Peyer's patch (tissue), 4 donors: ENCODE results near the gene DPRX. TPM values are rescaled to one million over a fixed set of nuclear protein-coding genes. Genes with fewer than 3 reads are reported as not detected.

Source experiments
- DNase-seq, 3 donors: peaks; one replicate each; pipeline ENCODE4 v3.0.0-alpha.2; 2017 to 2019
- H3K27ac ChIP-seq, 4 donors: fragments of 200-600 bp; sonication (generic); one replicate each; pipeline ENCODE4 v1.5.1; 2016 to 2019
- H3K27me3 ChIP-seq, 2 donors: fragments of 200-600 bp; sonication (generic); one replicate each; pipeline ENCODE4 v1.5.1; 2019
- H3K36me3 ChIP-seq, 3 donors: fragments of 200-600 bp; sonication (generic); one replicate each; pipeline ENCODE4 v1.5.1; 2016 to 2019
- H3K4me1 ChIP-seq, 4 donors: fragments of 200-600 bp; sonication (generic); one replicate each; pipeline ENCODE4 v1.5.1; 2016 to 2019
- H3K4me3 ChIP-seq, 4 donors: fragments of 200-600 bp; sonication (generic); 1 replicate in 3 of 4; 2 replicates in 1 of 4; pipeline ENCODE4 v1.5.1; 2016 to 2019; ENCODE audit warnings: mild to moderate bottlenecking in 1 of 4
- H3K9me3 ChIP-seq, 4 donors: fragments of 200-600 bp; sonication (generic); one replicate each; pipeline ENCODE4 v1.5.1; 2016 to 2019; ENCODE audit warnings: mild to moderate bottlenecking in 1 of 4
- CTCF ChIP-seq, 6 experiments: fragments of 450-650 bp in 4 of 6; fragments of 200-600 bp in 2 of 6; sonication (generic) in 1 of 6; IDR thresholded peaks; one replicate each; pipeline ENCODE4 v1.5.1; 2017 to 2019; ENCODE audit warnings: antibody characterized with exemption in 6 of 6, mild to moderate bottlenecking in 3 of 6, moderate library complexity in 1 of 6
- POLR2A ChIP-seq, 2 donors: fragments of 450-650 bp; IDR thresholded peaks; one replicate each; pipeline ENCODE4 v1.5.1; 2017; ENCODE audit warnings: antibody characterized with exemption in 2 of 2, mild to moderate bottlenecking in 2 of 2, moderate library complexity in 2 of 2
- total RNA-seq, 4 donors: library from RNA; depleted of rRNA; stranded (reverse); fragments of >200 nt; gene quantifications; one replicate each; pipeline ENCODE4 v1.1.0, GENCODE V29; 2016

The DPRX gene
- total RNA-seq, 4 donors from 2014 or later: not detected

DNA sequence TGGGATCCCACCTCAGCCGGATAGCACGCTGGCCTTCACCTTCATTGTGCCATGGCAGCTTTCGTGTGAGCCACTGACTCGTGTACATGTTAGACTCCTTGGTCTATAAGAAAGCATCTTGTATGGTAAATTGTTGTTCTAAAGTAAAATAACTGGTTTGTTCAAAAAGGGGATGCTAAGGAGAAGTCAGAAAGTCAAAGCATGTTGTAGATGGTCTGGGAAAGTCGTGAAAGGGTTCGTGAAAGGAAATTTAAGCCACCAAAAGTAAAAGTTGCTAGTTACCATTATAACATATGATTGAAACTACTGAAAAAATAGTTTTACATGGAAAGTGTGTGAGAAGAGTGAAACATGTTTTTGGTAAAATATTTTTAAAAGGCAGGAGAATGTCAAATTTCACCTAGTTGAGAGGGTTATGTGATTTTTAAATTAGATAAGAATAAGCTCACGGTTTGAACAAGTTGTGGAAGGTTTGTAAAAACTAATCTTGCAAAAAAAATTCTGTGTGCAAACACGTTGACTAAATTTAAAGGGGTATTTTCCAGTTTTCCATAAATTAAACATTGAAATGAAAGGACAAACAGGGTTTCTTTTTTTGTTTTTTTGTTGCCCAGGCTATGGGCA is 23.4 kb downstream of the DPRX start:
- Histone ChIP-seq H3K4me3 (no peak overlapping the region), H3K36me3 (no peaks in the 10 kb centered on the region), H3K9me3 (peaks cover 0 to 16% (median 0%) of the 10 kb centered on the region in 4 donors), H3K27ac (no peak overlapping the region), H3K4me1 (no peaks in the 10 kb centered on the region), H3K27me3 (no peaks in the 10 kb centered on the region)
- TF ChIP-seq POLR2A (IDR thresholded peaks at IDR 0.05): no peak
- TF ChIP-seq CTCF (IDR thresholded peaks at IDR 0.05): no peak
- no peak for DNase-seq

DNA sequence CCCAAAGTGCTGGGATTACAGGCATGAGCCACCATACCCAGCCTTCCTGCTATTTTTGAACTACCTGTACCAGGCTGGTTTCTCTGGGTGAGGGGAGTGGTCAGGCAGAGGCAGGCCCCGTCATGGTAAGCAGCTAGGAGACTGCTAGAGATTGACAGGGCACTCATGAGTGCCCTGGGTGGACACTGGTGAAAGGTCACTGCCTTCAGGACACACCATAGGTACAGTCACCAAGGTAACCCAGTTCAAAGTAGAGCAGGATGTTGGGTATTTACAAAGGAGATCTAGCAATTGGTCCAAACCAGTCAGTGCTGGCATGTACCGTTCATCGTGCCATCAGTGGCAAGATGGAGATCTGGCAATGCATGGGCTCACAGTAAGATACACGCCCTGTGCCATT is 25.5 kb downstream of the DPRX start:
- peaks cover 0 to 16% (median 0%) of the 10 kb centered on the region in 4 donors for H3K9me3 ChIP-seq
- H3K27ac ChIP-seq: no peak overlapping the region
- H3K27me3 ChIP-seq: no peaks in the 10 kb centered on the region
- no peaks in the 10 kb centered on the region for H3K36me3 ChIP-seq
- no peak overlapping the region for H3K4me3 ChIP-seq
- no peaks in the 10 kb centered on the region for H3K4me1 ChIP-seq
- no peak for DNase-seq
- no peak for TF ChIP-seq POLR2A (IDR thresholded peaks at IDR 0.05)
- TF ChIP-seq CTCF (IDR thresholded peaks at IDR 0.05): no peak

DNA sequence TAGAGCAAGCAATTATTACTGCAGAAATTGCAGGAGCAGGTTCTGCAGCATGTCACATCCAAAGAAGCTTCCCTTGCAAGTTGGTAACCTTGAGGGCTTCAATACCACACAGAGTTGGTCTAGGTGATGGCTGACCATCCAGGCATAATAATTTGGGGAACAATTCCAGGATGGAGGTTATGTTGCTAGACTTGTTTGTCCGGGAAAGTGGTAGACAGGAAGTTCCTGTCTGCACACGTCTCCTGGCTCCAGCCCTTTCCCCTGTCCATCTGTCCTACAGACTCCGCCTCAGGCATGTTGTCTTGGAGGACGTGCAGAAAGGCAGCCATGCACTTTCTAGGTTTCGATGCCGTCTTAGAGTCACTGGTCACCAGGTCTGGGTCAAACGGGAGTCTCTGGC is 26.0 kb downstream of the DPRX start:
- H3K9me3 ChIP-seq: peaks cover 0 to 12% (median 0%) of the 10 kb centered on the region in 4 donors
- no peaks in the 10 kb centered on the region for H3K36me3 ChIP-seq
- H3K4me3 ChIP-seq: no peak overlapping the region
- no peak for TF ChIP-seq CTCF (IDR thresholded peaks at IDR 0.05)
- TF ChIP-seq POLR2A (IDR thresholded peaks at IDR 0.05): no peak
- no peak for DNase-seq
- no peaks in the 10 kb centered on the region for H3K4me1 ChIP-seq
- no peak overlapping the region for H3K27ac ChIP-seq
- H3K27me3 ChIP-seq: no peaks in the 10 kb centered on the region

GRCh38 chr19:53659292-53659691 is 27.5 kb downstream of the DPRX start:
- TF ChIP-seq CTCF (IDR thresholded peaks at IDR 0.05) (peak in 1 of 6 experiments; percentile 4), POLR2A (IDR thresholded peaks at IDR 0.05) (no peak)
- Histone ChIP-seq H3K4me3 (no peak overlapping the region), H3K27ac (no peak overlapping the region), H3K27me3 (no peaks in the 10 kb centered on the region), H3K4me1 (no peaks in the 10 kb centered on the region), H3K9me3 (peaks cover 0 to 9% (median 0%) of the 10 kb centered on the region in 4 donors), H3K36me3 (no peaks in the 10 kb centered on the region)
- no peak for DNase-seq

GRCh38 chr19:53660584-53660983 is 28.8 kb downstream of the DPRX start:
- TF ChIP-seq CTCF (IDR thresholded peaks at IDR 0.05) (no peak), POLR2A (IDR thresholded peaks at IDR 0.05) (no peak)
- Histone ChIP-seq H3K27ac (no peak overlapping the region), H3K9me3 (peaks cover 0 to 2% (median 0%) of the 10 kb centered on the region in 4 donors), H3K36me3 (no peaks in the 10 kb centered on the region), H3K4me3 (no peak overlapping the region), H3K4me1 (no peaks in the 10 kb centered on the region), H3K27me3 (no peaks in the 10 kb centered on the region)
- no peak for DNase-seq

GRCh38 chr19:53662209-53662608 is 30.4 kb downstream of the DPRX start:
- Histone ChIP-seq H3K27ac (no peak overlapping the region), H3K36me3 (no peaks in the 10 kb centered on the region), H3K4me3 (no peak overlapping the region), H3K9me3 (no peaks in the 10 kb centered on the region), H3K27me3 (no peaks in the 10 kb centered on the region), H3K4me1 (no peaks in the 10 kb centered on the region)
- DNase-seq: no peak
- TF ChIP-seq POLR2A (IDR thresholded peaks at IDR 0.05): no peak
- TF ChIP-seq CTCF (IDR thresholded peaks at IDR 0.05): no peak
